K562 (cell line): ENCODE measurements around the gene CREB5. TPM values are rescaled to one million over a fixed set of nuclear protein-coding genes. Genes with fewer than 3 reads are reported as not detected.

Experiments used
- SAFB2 ChIP-seq: fragments of 200-400 bp; formaldehyde crosslinking; IDR thresholded peaks from 2 replicates; pipeline ENCODE4 v1.6.1; 2018; ENCODE audit warnings: borderline replicate concordance, low read length, low read depth, moderate library complexity; ENCODE audit not compliant: severe bottlenecking
- SNRNP70 ChIP-seq: fragments of 200-400 bp; formaldehyde crosslinking; optimal IDR thresholded peaks from 2 replicates; pipeline ENCODE3; 2017; ENCODE audit warnings: low read depth, low read length
- TAF15 ChIP-seq: fragments of 200-400 bp; formaldehyde crosslinking; IDR thresholded peaks from 2 replicates; pipeline ENCODE4 v1.6.1; 2017; ENCODE audit warnings: mild to moderate bottlenecking, low read depth, low read length, moderate library complexity
- ZNF133 ChIP-seq: fragments of 250-450 bp; sonication (Bioruptor Pico); IDR thresholded peaks from 2 replicates; pipeline ENCODE4 v1.4.0; 2020; ENCODE audit warnings: mild to moderate bottlenecking
- ZNF174 ChIP-seq: fragments of 250-450 bp; sonication (Bioruptor Pico); IDR thresholded peaks from 2 replicates; pipeline ENCODE4 v1.4.0; 2020; ENCODE audit warnings: mild to moderate bottlenecking
- polyA plus RNA-seq, 8 experiments: library from polyadenylated mRNA; depleted of rRNA in 4 of 8; stranded (reverse) in 5 of 8; unstranded in 3 of 8; fragments of >200 nt; fragmentation: Nextera tagmentation in 2 of 8; fragmentation: Illumina TruSeq in 1 of 8; extraction: Ambion mirVana in 2 of 8; extraction: Trizol in 1 of 8; gene quantifications; 2 replicates each; pipeline versions ENCODE4 v1.2.1 to v1.2.3, GENCODE V29; 2011 to 2014; ENCODE audit warnings: inconsistent platforms in 1 of 8, missing spikeins in 1 of 8
- total RNA-seq, 7 experiments: library from RNA; depleted of rRNA in 6 of 7; stranded (reverse); fragments of >200 nt in 6 of 7; fragmentation: Illumina TruSeq in 2 of 7; extraction: Trizol in 2 of 7; gene quantifications; 2 replicates each; pipeline versions ENCODE4 v1.2.1 to v1.2.3, GENCODE V29; 2011 to 2021; ENCODE audit warnings: low replicate concordance in 1 of 7
- TF ChIP-seq, protein P1 (sequence below): fragments of 200-600 bp; sonication (generic); IDR thresholded peaks from one replicate; pipeline ENCODE4 v1.6.1; 2012; ENCODE audit warnings: mild to moderate bottlenecking, low read depth, low read length, inconsistent platforms

Gene CREB5
- total and polyA plus RNA-seq, 9 of the 15 experiments (the other 6 are each of a cell fraction or from before 2014, with no cell fraction given): 0.33 to 6.4 (median 1.8) TPM

DNA sequence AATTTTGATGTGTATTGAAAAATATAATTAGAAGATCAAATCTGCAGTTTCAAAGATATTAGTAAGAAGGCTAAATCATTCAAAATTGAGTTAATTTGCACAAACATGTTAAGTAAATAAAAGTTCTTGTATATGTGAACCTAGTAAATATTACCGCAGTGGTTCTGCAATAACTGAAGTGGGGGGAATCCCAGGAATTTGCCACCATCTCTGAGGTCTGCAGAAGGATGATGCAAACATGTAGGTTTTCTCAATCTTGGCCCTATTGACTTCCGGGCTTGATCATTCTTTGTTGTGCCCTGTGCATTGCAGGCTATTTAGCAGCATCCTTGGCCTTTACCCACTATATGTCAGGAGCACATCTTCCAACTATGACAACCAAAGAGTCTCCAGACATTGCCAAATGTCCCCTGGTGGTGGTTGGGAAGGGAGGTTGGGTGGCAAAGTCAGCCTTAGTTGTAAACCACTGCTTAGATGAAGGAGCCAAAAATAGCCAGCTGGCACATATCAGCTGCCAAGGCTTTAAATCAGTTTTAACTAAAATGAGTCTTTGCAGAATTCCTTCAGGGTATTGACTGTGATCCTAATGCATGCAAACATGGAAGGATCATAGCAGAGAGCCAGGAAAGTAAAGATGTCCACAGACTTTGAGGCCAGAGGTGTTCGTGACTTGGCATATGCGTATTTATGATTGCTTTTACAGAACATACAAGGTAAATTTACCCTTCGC is 399.5 kb downstream of the CREB5 start (continued):
- TF ChIP-seq, protein P1, sequence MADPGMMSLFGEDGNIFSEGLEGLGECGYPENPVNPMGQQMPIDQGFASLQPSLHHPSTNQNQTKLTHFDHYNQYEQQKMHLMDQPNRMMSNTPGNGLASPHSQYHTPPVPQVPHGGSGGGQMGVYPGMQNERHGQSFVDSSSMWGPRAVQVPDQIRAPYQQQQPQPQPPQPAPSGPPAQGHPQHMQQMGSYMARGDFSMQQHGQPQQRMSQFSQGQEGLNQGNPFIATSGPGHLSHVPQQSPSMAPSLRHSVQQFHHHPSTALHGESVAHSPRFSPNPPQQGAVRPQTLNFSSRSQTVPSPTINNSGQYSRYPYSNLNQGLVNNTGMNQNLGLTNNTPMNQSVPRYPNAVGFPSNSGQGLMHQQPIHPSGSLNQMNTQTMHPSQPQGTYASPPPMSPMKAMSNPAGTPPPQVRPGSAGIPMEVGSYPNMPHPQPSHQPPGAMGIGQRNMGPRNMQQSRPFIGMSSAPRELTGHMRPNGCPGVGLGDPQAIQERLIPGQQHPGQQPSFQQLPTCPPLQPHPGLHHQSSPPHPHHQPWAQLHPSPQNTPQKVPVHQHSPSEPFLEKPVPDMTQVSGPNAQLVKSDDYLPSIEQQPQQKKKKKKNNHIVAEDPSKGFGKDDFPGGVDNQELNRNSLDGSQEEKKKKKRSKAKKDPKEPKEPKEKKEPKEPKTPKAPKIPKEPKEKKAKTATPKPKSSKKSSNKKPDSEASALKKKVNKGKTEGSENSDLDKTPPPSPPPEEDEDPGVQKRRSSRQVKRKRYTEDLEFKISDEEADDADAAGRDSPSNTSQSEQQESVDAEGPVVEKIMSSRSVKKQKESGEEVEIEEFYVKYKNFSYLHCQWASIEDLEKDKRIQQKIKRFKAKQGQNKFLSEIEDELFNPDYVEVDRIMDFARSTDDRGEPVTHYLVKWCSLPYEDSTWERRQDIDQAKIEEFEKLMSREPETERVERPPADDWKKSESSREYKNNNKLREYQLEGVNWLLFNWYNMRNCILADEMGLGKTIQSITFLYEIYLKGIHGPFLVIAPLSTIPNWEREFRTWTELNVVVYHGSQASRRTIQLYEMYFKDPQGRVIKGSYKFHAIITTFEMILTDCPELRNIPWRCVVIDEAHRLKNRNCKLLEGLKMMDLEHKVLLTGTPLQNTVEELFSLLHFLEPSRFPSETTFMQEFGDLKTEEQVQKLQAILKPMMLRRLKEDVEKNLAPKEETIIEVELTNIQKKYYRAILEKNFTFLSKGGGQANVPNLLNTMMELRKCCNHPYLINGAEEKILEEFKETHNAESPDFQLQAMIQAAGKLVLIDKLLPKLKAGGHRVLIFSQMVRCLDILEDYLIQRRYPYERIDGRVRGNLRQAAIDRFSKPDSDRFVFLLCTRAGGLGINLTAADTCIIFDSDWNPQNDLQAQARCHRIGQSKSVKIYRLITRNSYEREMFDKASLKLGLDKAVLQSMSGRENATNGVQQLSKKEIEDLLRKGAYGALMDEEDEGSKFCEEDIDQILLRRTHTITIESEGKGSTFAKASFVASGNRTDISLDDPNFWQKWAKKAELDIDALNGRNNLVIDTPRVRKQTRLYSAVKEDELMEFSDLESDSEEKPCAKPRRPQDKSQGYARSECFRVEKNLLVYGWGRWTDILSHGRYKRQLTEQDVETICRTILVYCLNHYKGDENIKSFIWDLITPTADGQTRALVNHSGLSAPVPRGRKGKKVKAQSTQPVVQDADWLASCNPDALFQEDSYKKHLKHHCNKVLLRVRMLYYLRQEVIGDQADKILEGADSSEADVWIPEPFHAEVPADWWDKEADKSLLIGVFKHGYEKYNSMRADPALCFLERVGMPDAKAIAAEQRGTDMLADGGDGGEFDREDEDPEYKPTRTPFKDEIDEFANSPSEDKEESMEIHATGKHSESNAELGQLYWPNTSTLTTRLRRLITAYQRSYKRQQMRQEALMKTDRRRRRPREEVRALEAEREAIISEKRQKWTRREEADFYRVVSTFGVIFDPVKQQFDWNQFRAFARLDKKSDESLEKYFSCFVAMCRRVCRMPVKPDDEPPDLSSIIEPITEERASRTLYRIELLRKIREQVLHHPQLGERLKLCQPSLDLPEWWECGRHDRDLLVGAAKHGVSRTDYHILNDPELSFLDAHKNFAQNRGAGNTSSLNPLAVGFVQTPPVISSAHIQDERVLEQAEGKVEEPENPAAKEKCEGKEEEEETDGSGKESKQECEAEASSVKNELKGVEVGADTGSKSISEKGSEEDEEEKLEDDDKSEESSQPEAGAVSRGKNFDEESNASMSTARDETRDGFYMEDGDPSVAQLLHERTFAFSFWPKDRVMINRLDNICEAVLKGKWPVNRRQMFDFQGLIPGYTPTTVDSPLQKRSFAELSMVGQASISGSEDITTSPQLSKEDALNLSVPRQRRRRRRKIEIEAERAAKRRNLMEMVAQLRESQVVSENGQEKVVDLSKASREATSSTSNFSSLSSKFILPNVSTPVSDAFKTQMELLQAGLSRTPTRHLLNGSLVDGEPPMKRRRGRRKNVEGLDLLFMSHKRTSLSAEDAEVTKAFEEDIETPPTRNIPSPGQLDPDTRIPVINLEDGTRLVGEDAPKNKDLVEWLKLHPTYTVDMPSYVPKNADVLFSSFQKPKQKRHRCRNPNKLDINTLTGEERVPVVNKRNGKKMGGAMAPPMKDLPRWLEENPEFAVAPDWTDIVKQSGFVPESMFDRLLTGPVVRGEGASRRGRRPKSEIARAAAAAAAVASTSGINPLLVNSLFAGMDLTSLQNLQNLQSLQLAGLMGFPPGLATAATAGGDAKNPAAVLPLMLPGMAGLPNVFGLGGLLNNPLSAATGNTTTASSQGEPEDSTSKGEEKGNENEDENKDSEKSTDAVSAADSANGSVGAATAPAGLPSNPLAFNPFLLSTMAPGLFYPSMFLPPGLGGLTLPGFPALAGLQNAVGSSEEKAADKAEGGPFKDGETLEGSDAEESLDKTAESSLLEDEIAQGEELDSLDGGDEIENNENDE: no peak
- TF ChIP-seq ZNF133 (CRISPR knock-in tag) (no peak), SAFB2 (no peak), ZNF174 (no peak), SNRNP70 (no peak), TAF15 (no peak)
